Esophagus squamous epithelium (tissue), 4 donors: ENCODE data around the gene GSTA4.

Experiments
- CTCF ChIP-seq, 6 experiments: fragments of 450-650 bp in 4 of 6; fragments of 200-600 bp in 2 of 6; sonication (generic) in 2 of 6; IDR thresholded peaks; one replicate each; pipeline ENCODE4 v1.5.1; 2016 to 2019; ENCODE audit warnings: antibody characterized with exemption in 6 of 6, mild to moderate bottlenecking in 4 of 6, moderate library complexity in 4 of 6
- POLR2A ChIP-seq, 4 donors: fragments of 450-650 bp; IDR thresholded peaks; one replicate each; pipeline ENCODE4 v1.6.1; 2017; ENCODE audit warnings: antibody characterized with exemption in 4 of 4, mild to moderate bottlenecking in 4 of 4, moderate library complexity in 3 of 4

GRCh38 chr6:52962701-52963100 lies 32.4 kb downstream of the GSTA4 start:
- no peak for TF ChIP-seq CTCF (IDR thresholded peaks at IDR 0.05)
- no peak for TF ChIP-seq POLR2A (IDR thresholded peaks at IDR 0.05)
